H9 (cell line): ENCODE measurements around the gene SMIM12. TPM values are rescaled to one million over a fixed set of nuclear protein-coding genes. Genes with fewer than 3 reads are reported as not detected.

ENCODE experiments used
- DNase-seq: peaks from one replicate; pipeline ENCODE4 v3.0.0-alpha.2; 2017
- H2AFZ ChIP-seq: one replicate; pipeline ENCODE4 v1.6.1; 2013; ENCODE audit warnings: mild to moderate bottlenecking, low read length, control low read depth, moderate library complexity
- H2AK5ac ChIP-seq: 2 replicates; pipeline ENCODE4 v1.6.1; 2013; ENCODE audit warnings: low read length, control low read depth, mixed read lengths; ENCODE audit not compliant: insufficient read length
- H2BK120ac ChIP-seq: one replicate; pipeline ENCODE4 v1.6.1; 2013; ENCODE audit warnings: low read depth, mild to moderate bottlenecking, low read length, control low read depth, inconsistent platforms; ENCODE audit not compliant: poor library complexity, severe bottlenecking
- H2BK12ac ChIP-seq: 2 replicates; pipeline ENCODE4 v1.6.1; 2013; ENCODE audit warnings: low read length, control low read depth, mixed read lengths, low read depth; ENCODE audit not compliant: insufficient read length
- H2BK15ac ChIP-seq: 2 replicates; pipeline ENCODE4 v1.6.1; 2013; ENCODE audit warnings: low read depth, low read length, control low read depth
- H2BK20ac ChIP-seq: one replicate; pipeline ENCODE4 v1.6.1; 2013; ENCODE audit warnings: low read depth, mild to moderate bottlenecking, low read length, control low read depth, inconsistent platforms; ENCODE audit not compliant: poor library complexity, severe bottlenecking
- H2BK5ac ChIP-seq: 2 replicates; pipeline ENCODE4 v1.6.1; 2013; ENCODE audit warnings: low read length, control low read depth, mixed read lengths; ENCODE audit not compliant: insufficient read length
- H3K14ac ChIP-seq: 2 replicates; pipeline ENCODE4 v1.6.1; 2013; ENCODE audit warnings: low read length, control low read depth; ENCODE audit not compliant: insufficient read depth
- H3K18ac ChIP-seq: 2 replicates; pipeline ENCODE4 v1.6.1; 2013; ENCODE audit warnings: low read depth, mild to moderate bottlenecking, mixed read lengths, low read length, control low read depth; ENCODE audit not compliant: insufficient read length
- H3K23ac ChIP-seq: 2 replicates; pipeline ENCODE4 v1.6.1; 2013; ENCODE audit warnings: low read length, control low read depth, mixed read lengths, low read depth; ENCODE audit not compliant: insufficient read length
- H3K23me2 ChIP-seq: 2 replicates; pipeline ENCODE4 v1.6.1; 2013; ENCODE audit warnings: low read depth, mild to moderate bottlenecking, mixed read lengths, low read length, control low read depth; ENCODE audit not compliant: insufficient read length, poor library complexity, severe bottlenecking
- H3K27ac ChIP-seq: 2 replicates; pipeline ENCODE4 v1.5.1; 2013; ENCODE audit warnings: low read length, control low read depth, mixed read lengths, low read depth; ENCODE audit not compliant: insufficient read length
- H3K27me3 ChIP-seq: 2 replicates; pipeline ENCODE4 v1.6.1; 2013; ENCODE audit warnings: low read length, control low read depth, inconsistent platforms; ENCODE audit not compliant: insufficient read depth
- H3K4ac ChIP-seq: 2 replicates; pipeline ENCODE4 v1.6.1; 2013; ENCODE audit warnings: low read depth, mild to moderate bottlenecking, control low read depth, inconsistent platforms, low read length, moderate library complexity
- H3K4me1 ChIP-seq: 2 replicates; pipeline ENCODE4 v1.6.1; 2013; ENCODE audit warnings: low read length, control low read depth, inconsistent platforms; ENCODE audit not compliant: insufficient read depth
- H3K4me2 ChIP-seq: 2 replicates; pipeline ENCODE4 v1.6.1; 2013; ENCODE audit warnings: low read length, control low read depth, mixed read lengths; ENCODE audit not compliant: insufficient read length, insufficient read depth
- H3K56ac ChIP-seq: 2 replicates; pipeline ENCODE4 v1.6.1; 2013; ENCODE audit warnings: low read depth, mild to moderate bottlenecking, mixed read lengths, low read length, control low read depth; ENCODE audit not compliant: insufficient read length
- H3K79me1 ChIP-seq: 2 replicates; pipeline ENCODE4 v1.6.1; 2013; ENCODE audit warnings: low read depth, mild to moderate bottlenecking, moderate library complexity, low read length, control low read depth, inconsistent platforms; ENCODE audit not compliant: insufficient read depth, poor library complexity, severe bottlenecking
- H3K79me2 ChIP-seq: 2 replicates; pipeline ENCODE4 v1.6.1; 2013; ENCODE audit warnings: low read length, control low read depth, inconsistent platforms; ENCODE audit not compliant: insufficient read depth
- H3K9ac ChIP-seq: 2 replicates; pipeline ENCODE4 v1.6.1; 2013; ENCODE audit warnings: low read length, control low read depth, mixed read lengths; ENCODE audit not compliant: insufficient read length; ENCODE audit errors: extremely low read depth
- H3K9me3 ChIP-seq: one replicate; pipeline ENCODE4 v1.6.1; 2013; ENCODE audit warnings: low read depth, low read length, inconsistent platforms; ENCODE audit not compliant: control insufficient read depth
- H3T11ph ChIP-seq: one replicate; pipeline ENCODE4 v1.6.1; 2013; ENCODE audit warnings: mild to moderate bottlenecking, low read length, control low read depth, inconsistent platforms
- H4K20me1 ChIP-seq: one replicate; pipeline ENCODE4 v1.6.1; 2013; ENCODE audit not compliant: control insufficient read depth, insufficient read length, insufficient read depth
- H4K5ac ChIP-seq: 2 replicates; pipeline ENCODE4 v1.6.1; 2013; ENCODE audit warnings: low read depth, mild to moderate bottlenecking, mixed read lengths, low read length, control low read depth; ENCODE audit not compliant: insufficient read length
- H4K8ac ChIP-seq: replicated peaks from 2 replicates; pipeline ENCODE4 v1.6.1; 2013; ENCODE audit warnings: low read length, control low read depth, mixed read lengths, low read depth; ENCODE audit not compliant: insufficient read length
- H4K91ac ChIP-seq: 2 replicates; pipeline ENCODE4 v1.6.1; 2013; ENCODE audit warnings: low read depth, mild to moderate bottlenecking, moderate library complexity, mixed read lengths, low read length, control low read depth; ENCODE audit not compliant: insufficient read length
- H3K27ac Mint-ChIP-seq, 3 experiments: 2 replicates in 2 of 3; 3 replicates in 1 of 3; pipeline ENCODE4 v1.8.0; 2020 to 2021; ENCODE audit warnings: mixed read lengths in 3 of 3, mild to moderate bottlenecking in 1 of 3, moderate library complexity in 1 of 3
- H3K27me3 Mint-ChIP-seq: 2 replicates; pipeline ENCODE4 v1.8.0; 2021; ENCODE audit warnings: low read depth, mild to moderate bottlenecking, moderate library complexity, mixed read lengths
- H3K36me3 Mint-ChIP-seq, 3 experiments: 2 replicates in 2 of 3; 3 replicates in 1 of 3; pipeline ENCODE4 v1.8.0; 2020 to 2021; ENCODE audit warnings: low read depth in 3 of 3, mixed read lengths in 3 of 3; ENCODE audit not compliant: insufficient read depth in 1 of 3
- H3K4me1 Mint-ChIP-seq, 2 experiments: 2 replicates each; pipeline ENCODE4 v1.8.0; 2020; ENCODE audit warnings: mixed read lengths in 2 of 2
- H3K4me3 Mint-ChIP-seq, 2 experiments: 2 replicates in 1 of 2; 3 replicates in 1 of 2; pipeline ENCODE4 v1.8.0; 2020 to 2021; ENCODE audit warnings: mild to moderate bottlenecking in 2 of 2, mixed read lengths in 2 of 2, moderate library complexity in 1 of 2
- H3K9me3 Mint-ChIP-seq, 2 experiments: 2 replicates in 1 of 2; 3 replicates in 1 of 2; pipeline ENCODE4 v1.8.0; 2020; ENCODE audit warnings: mild to moderate bottlenecking in 2 of 2, mixed read lengths in 2 of 2, moderate library complexity in 1 of 2
- CTCF ChIP-seq: fragments of 200-600 bp; sonication (generic); conservative IDR thresholded peaks from 3 replicates; pipeline ENCODE4 v1.8.0; 2021; ENCODE audit warnings: antibody characterized with exemption, mild to moderate bottlenecking
- WGBS: extraction: QIAGEN DNeasy Blood & Tissue Kit; methylation state at CpG from one replicate; pipeline ENCODE4 v1.1.7; 2013; ENCODE audit warnings: missing lambda C conversion rate, low lambda C conversion rate, mixed read lengths; ENCODE audit not compliant: insufficient read length; ENCODE audit errors: extremely low coverage; 5-methylcytosine and 5-hydroxymethylcytosine counted together
- total RNA-seq: library from RNA; stranded (reverse); gene quantifications from 2 replicates; pipeline ENCODE4 v1.2.1, GENCODE V29; 2021

SMIM12 gene
- total RNA-seq, 1 experiment from 2014 or later: 40.9 TPM

DNA sequence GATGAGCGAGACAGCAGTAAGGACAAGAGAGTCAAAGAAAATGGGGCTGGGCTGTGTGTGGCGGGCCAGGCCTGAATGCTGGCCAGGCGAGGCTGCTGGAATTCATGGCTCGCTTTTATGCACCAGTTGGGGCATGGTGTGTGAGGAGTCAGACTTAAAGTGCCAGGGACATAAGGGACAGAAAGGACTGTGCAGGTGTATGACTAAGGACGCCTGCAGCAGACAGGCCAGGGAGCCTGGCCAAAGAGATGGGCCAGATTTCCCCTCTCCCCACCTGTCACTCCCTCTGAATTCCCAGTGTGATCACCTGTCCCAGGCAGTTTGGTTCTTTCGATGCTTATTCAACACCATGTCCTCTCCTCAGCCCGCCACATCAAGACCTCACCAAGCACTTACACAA lies 16.9 kb upstream of the SMIM12 start:
- peaks cover 16% of the 10 kb centered on the region for H3K27me3 Mint-ChIP-seq
- no peaks in the 10 kb centered on the region for H3K27me3 ChIP-seq
- no peak overlapping the region for H3K4me2 ChIP-seq
- H2BK120ac ChIP-seq: no peak overlapping the region
- no peaks in the 10 kb centered on the region for H3K9me3 Mint-ChIP-seq
- DNase-seq: no peak
- no peaks in the 10 kb centered on the region for H3K9me3 ChIP-seq
- H3K27ac Mint-ChIP-seq: peak overlapping the region in 1 of 3 experiments; percentile 39; a peak in 1 of 7 replicates
- no peak overlapping the region for H3K4me3 Mint-ChIP-seq
- no peak overlapping the region for H3K9ac ChIP-seq
- H4K20me1 ChIP-seq: no peaks in the 10 kb centered on the region
- no peak overlapping the region for H3K4ac ChIP-seq
- H2AFZ ChIP-seq: no peak overlapping the region
- H3K14ac ChIP-seq: no peak overlapping the region
- no peak overlapping the region for H3T11ph ChIP-seq
- no peak overlapping the region for H3K18ac ChIP-seq
- H4K5ac ChIP-seq: no peak overlapping the region
- no peak overlapping the region for H3K23ac ChIP-seq
- H2BK12ac ChIP-seq: no peak overlapping the region
- no peak overlapping the region for H2AK5ac ChIP-seq
- H2BK5ac ChIP-seq: no peak overlapping the region
- TF ChIP-seq CTCF: no peak
- H3K27ac ChIP-seq: no peak overlapping the region
- H3K4me1 ChIP-seq: no peaks in the 10 kb centered on the region
- no peak overlapping the region for H4K8ac ChIP-seq
- H4K91ac ChIP-seq: no peak overlapping the region
- H2BK20ac ChIP-seq: no peak overlapping the region
- no peaks in the 10 kb centered on the region for H3K36me3 Mint-ChIP-seq
- H3K4me1 Mint-ChIP-seq: peaks cover 3 to 6% of the 10 kb centered on the region in 2 experiments
- H3K79me1 ChIP-seq: no peaks in the 10 kb centered on the region
- no peak overlapping the region for H2BK15ac ChIP-seq
- no peaks in the 10 kb centered on the region for H3K79me2 ChIP-seq
- H3K56ac ChIP-seq: no peak overlapping the region
- H3K23me2 ChIP-seq: no peaks in the 10 kb centered on the region
- WGBS: no CpG with 5 or more reads among the region's 7 CpGs
